ENCODE measurements around the gene ATP8B2. TPM values are rescaled to one million over a fixed set of nuclear protein-coding genes. Genes with fewer than 3 reads are reported as not detected.
"Not testable (repeated sequence)": the region's sequence is repeated elsewhere in the genome, so short reads cannot be mapped to it uniquely, and the experiment has no call there.

The ATP8B2 gene
- total RNA-seq, 1 donor from 2014 or later: 44.2 TPM

- no peaks in the 10 kb centered on the region for H3K4me1 Mint-ChIP-seq
- no peak overlapping the region for H3K27ac Mint-ChIP-seq (ENCODE audit: unreplicated experiment)
- DNase-seq (ENCODE audit: low read depth, low spot score): no peak
- H3K9me3 Mint-ChIP-seq: peaks cover 7% of the 10 kb centered on the region
- H3K27me3 Mint-ChIP-seq (ENCODE audit: low read depth): peaks cover 3% of the 10 kb centered on the region
- H3K36me3 Mint-ChIP-seq (ENCODE audit: low read depth): no peaks in the 10 kb centered on the region
- no peak overlapping the region for H3K4me3 Mint-ChIP-seq
- TF ChIP-seq CTCF (conservative IDR thresholded peaks at IDR 0.05): no peak
Observed at GRCh38 chr1:154313066-154313356, 12.3 kb upstream of the ATP8B2 start.

- not testable (repeated sequence) for H3K4me3 Mint-ChIP-seq; H3K27ac Mint-ChIP-seq (ENCODE audit: unreplicated experiment); DNase-seq (ENCODE audit: low read depth, low spot score); H3K36me3 Mint-ChIP-seq (ENCODE audit: low read depth); H3K4me1 Mint-ChIP-seq; H3K27me3 Mint-ChIP-seq (ENCODE audit: low read depth)
- peaks cover 10% of the 10 kb centered on the region for H3K9me3 Mint-ChIP-seq
Observed at GRCh38 chr1:154314226-154314625, 11.1 kb upstream of the ATP8B2 start.

GRCh38 chr1:154316704-154317103 lies 8.6 kb upstream of the ATP8B2 start:
- peaks cover 10% of the 10 kb centered on the region for H3K9me3 Mint-ChIP-seq
- H3K4me1 Mint-ChIP-seq: no peaks in the 10 kb centered on the region
- no peak for DNase-seq (ENCODE audit: low read depth, low spot score)
- H3K4me3 Mint-ChIP-seq: no peak overlapping the region
- H3K27ac Mint-ChIP-seq (ENCODE audit: unreplicated experiment): no peak overlapping the region
- no peak for TF ChIP-seq CTCF (conservative IDR thresholded peaks at IDR 0.05)
- H3K27me3 Mint-ChIP-seq (ENCODE audit: low read depth): peaks cover 17% of the 10 kb centered on the region
- H3K36me3 Mint-ChIP-seq (ENCODE audit: low read depth): no peaks in the 10 kb centered on the region

- H3K36me3 Mint-ChIP-seq (ENCODE audit: low read depth): no peaks in the 10 kb centered on the region
- DNase-seq (ENCODE audit: low read depth, low spot score): no peak
- H3K4me3 Mint-ChIP-seq: no peak overlapping the region
- H3K27ac Mint-ChIP-seq (ENCODE audit: unreplicated experiment): no peak overlapping the region
- peaks cover 10% of the 10 kb centered on the region for H3K9me3 Mint-ChIP-seq
- no peak for TF ChIP-seq CTCF (conservative IDR thresholded peaks at IDR 0.05)
- H3K27me3 Mint-ChIP-seq (ENCODE audit: low read depth): peaks cover 32% of the 10 kb centered on the region
- no peaks in the 10 kb centered on the region for H3K4me1 Mint-ChIP-seq
Observed at GRCh38 chr1:154318386-154318785, 6.9 kb upstream of the ATP8B2 start.

- peaks cover 10% of the 10 kb centered on the region for H3K9me3 Mint-ChIP-seq
- peak within 1 kb of the TSS; percentile 1 for H3K4me3 Mint-ChIP-seq
- H3K36me3 Mint-ChIP-seq (ENCODE audit: low read depth): no peaks in the 10 kb centered on the region
- TF ChIP-seq CTCF (conservative IDR thresholded peaks at IDR 0.05): no peak
- no peak for DNase-seq (ENCODE audit: low read depth, low spot score)
- peaks cover 3% of the 10 kb centered on the region for H3K4me1 Mint-ChIP-seq
- no peak within 1 kb of the TSS for H3K27ac Mint-ChIP-seq (ENCODE audit: unreplicated experiment)
- H3K27me3 Mint-ChIP-seq (ENCODE audit: low read depth): peaks cover 41% of the 10 kb centered on the region
Observed at GRCh38 chr1:154320882-154321608, 4.3 kb upstream of the ATP8B2 start, which contains the start of gene AQP10. Gene AQP10, plus strand, starts transcription at chr1:154321093. Its CDS starts 63 bp downstream, at chr1:154321156.

GRCh38 chr1:154321609-154321934 lies 3.8 kb upstream of the ATP8B2 start:
- not testable (repeated sequence) for H3K27ac Mint-ChIP-seq (ENCODE audit: unreplicated experiment); H3K4me1 Mint-ChIP-seq; H3K36me3 Mint-ChIP-seq (ENCODE audit: low read depth); H3K4me3 Mint-ChIP-seq; DNase-seq (ENCODE audit: low read depth, low spot score)
- Mint-ChIP-seq H3K9me3 (peaks cover 10% of the 10 kb centered on the region), H3K27me3 (ENCODE audit: low read depth) (peaks cover 42% of the 10 kb centered on the region)

Measured in neural crest cell (in vitro differentiated cells).